HG03378 (cell line): Measurements from ENCODE around the gene RGS6.
A peak's percentile ranks its signal among the peaks of the same experiment; 100 is the strongest.

Source experiments
- ATAC-seq: cut with Tn5 transposase; IDR thresholded peaks from one replicate; pipeline ENCODE4 v1.9.1; 2021; ENCODE audit warnings: mild to moderate bottlenecking, moderate library complexity; ENCODE audit not compliant: unreplicated experiment

The RGS6 gene

DNA sequence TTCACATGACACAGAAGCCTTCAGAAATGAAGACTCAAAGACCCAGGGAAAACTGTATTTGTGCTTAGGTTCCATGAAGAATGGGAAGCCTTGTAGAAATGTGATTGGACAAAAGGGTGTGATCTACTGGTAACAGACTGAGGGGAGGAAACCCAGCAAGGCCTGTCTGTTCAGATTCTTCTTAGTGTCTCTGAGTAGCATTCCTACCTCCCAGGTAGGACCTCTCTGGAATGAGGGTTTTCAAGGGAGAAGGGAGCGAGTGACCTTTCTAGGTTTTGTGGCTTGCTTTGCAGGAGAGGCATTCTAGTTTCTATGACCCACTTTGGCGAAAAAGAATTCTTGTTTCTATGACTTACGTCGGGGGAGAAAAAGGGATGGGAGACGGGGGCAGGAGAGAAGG lies 560.0 kb downstream of the RGS6 start:
- ATAC-seq: no peak

DNA sequence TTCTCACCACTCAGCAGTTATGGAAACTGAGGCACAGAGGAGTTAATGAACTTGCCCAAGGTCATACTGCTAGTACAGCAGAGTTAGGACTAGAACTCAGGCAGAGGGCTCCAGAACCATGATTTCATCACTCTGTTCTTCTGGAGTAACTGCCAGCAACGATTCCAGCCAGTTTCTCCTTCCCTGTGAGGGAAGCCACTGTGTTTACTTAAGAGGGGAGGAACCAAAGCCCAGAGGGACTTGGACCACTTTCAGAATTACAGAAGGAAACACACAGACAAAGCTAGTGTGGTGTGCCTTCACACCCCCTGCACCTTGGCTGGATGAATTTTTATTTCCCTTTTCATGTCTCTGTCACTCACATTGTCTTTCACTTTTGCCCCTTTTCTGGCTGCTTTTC lies 563.4 kb downstream of the RGS6 start:
- no peak for ATAC-seq

DNA sequence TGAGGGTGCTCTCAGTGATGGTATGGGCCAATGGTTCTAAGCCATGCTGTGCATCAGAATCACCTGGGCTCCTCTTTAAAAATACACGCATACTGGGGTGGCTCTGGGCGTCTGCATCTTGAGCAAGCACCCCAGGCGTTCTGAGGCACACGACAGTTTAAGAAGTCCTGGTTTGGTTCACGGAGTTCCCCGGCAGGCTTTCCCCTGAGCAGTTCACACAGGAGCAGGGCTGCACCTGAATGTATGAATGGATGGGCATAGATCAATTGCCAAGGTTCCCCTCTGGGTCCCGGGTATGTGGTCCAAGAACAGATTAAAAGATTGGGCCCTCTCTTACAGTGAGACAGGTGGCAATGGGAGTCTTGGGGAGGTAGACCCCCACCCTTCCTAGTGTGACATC lies 566.4 kb downstream of the RGS6 start:
- no peak for ATAC-seq

DNA sequence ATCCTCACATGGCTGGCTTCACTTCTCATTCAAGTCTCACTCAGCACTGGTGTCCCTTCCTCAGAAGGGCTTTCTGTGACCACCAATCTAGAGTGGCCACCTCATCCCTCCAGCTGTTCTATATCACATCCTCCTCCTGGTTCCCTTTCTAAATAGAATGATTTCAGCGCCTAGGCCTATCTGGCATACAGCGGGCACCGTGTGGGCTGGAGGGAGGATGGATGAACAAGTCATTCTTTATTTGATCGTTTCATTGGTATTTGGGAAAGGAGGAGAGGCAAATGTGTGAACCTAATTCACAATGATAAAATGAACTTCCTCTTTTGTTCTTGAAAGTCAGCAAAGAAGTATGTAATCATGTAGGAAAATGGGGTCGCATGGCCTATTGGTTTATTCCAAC lies 567.5 kb downstream of the RGS6 start:
- no peak for ATAC-seq

DNA sequence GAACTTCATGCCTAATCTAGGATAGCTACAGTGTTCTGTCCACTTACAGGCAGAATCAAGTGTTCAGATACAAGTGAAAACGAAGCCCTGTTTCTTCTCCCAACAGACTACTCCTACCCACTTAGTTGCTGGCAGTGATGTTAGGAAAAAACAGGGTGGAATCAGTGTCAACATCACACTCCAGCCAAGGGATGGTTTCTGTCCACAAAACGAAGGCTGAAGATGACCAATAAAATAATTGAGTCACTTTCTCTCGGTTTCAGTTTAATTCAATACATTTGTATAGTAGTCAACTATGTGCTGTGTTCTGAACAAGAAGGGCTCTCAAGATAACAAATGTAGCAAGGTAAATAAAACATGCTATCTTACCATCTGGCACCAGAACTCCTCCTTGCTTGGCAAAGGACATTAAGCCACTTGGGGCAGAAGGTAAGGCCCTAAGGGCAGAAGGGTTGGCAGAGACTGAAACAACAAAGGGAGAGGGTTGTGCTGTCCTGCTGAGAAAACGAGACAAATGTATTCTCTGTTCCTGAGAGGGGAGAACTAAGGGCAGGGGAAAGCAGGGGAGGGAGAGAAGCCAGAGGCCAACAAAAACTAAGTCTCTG lies 568.1 kb downstream of the RGS6 start:
- no peak for ATAC-seq

DNA sequence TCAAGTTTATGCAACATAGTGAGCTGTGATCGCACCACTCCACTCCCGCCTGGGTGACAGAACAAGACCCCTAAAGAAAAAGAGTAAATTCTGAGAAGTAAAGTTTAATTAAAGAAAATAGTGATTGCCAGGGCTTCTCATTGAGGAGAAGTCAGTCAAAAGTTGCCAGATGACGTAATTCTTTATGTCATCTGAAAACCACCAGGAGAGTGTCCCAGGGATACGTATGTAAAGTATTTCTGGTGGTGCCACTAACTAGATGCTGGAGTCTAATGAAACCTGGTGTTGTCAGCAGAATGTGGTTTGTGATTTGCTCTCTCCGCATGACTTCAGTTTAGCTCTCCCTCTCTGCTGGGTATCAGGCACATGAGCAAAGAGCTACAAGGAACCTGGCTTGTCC lies 569.2 kb downstream of the RGS6 start:
- ATAC-seq: no peak

DNA sequence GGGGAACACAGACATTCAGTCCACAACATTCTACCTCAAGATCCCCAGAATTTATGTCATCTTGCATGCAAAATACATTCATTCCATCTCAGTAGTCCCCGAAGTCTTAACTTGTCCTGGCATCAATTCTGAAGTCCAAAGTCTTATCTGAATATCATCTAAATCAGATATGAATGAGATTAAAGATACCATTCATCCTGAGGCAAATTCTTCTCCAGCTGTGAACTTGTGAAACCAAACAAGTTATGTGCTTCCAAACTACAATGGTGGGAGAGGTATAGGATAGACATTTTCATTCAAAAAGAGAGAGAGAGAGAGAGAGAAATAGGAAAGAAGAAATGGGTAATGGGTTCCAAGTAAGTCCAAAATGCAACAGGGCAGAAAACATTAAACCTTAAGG lies 571.0 kb downstream of the RGS6 start:
- ATAC-seq: no peak

DNA sequence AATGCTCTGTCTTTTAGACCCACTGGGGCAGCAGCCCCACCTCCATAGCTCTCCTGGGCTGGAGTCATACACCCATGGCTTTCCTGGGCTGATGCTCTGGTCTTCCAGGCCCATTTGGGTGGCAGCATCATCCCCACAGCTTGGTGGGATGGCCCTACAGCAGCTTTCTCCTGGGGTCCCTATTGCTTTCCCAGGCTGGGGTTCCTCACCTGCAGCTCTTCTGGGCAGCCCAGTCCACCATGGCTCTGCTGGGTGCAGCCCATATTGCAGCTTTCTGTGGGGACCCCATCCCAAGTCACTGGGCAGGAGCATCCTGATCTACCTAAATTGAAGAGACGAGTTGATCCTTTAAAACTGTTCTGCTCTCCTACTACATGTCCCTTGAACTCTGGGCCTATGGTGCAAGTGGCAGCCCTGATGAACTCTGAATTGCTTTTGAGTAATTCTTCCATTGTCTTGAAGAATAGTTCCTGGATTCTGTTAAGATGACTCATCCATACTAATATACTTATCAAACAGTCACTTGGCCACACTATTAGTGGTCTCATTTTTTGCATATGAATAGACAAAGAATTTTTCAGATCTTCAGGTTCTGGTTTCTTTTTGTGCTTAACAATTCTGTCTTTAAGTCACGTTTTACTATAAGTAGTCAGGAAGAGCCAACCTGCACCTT lies 571.6 kb downstream of the RGS6 start:
- ATAC-seq: no peak

DNA sequence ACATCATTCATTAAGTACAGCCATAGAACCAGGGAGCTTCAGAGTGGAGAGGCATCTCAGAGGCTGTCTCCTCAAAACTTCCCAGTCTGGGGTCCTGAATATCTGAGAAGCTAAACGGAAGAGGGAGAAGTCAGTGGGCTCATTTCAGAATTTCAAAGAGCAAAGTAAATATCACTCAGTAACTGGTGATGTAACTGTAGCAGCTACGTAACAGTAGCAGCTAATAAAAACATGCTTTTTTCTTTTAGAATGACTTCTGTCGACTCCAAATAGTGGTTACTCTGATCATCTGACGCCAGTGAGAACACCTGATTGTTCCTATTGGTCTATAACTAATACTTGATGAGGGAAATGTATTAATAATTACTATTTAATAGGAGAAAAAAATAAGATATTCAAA lies 578.3 kb downstream of the RGS6 start:
- ATAC-seq: no peak

DNA sequence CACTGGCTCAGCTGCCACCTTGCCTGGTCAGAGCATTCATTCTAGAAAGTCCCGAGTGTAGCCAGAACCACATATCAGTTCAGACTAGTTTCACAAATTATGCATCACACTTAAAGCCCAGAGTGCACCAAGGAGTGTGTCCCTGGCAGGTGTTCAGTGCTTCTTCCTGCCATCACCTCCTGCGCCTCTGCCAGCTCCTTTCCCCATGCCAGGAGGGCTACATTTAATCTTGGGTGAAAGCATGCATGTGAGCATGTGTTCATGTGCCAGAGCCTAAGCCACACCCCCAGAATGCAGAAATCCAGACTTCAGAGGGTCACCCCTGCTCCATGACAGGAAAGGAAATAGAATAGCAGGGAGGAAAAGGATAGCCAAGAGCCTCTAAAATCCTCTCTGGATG lies 580.1 kb downstream of the RGS6 start:
- no peak for ATAC-seq

DNA sequence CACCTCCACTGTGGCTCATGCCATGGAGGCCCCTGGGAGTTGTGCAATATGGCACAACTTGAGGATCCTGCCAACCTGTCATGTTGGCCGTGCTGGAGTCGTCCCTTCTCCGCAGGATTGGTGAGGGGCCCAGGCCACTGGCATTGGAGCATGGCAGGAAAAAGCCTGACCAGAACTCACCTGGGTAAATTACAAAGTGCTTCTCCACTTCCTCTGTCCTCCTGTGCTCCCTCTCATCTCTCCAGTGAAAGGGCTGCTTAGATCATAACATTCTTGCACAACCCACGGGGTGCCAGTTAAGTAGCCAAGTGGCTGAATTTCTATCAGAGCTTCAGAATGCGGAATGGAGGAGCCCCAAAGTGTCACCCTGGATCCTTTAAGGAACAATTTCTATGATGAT lies 580.7 kb downstream of the RGS6 start:
- ATAC-seq: no peak

DNA sequence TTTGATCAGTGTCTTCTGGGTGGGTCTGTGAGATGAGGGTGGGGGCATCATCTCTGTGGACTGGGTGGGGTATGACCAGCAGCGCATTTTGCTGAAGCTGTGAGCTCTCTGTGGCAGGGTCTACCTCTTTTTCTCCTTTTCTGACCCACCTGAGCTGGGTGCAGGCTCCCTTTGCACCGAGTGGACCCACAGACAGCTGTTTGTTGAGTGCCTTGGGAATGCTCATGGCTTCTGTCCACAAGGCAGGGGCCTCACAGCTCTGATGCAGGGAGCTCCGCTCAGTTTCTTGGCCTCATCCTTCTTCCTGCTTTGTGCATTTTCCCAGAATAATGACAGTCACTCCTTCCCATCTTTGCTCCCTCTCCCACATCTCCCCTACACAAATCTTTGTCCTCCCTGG lies 581.1 kb downstream of the RGS6 start:
- no peak for ATAC-seq

DNA sequence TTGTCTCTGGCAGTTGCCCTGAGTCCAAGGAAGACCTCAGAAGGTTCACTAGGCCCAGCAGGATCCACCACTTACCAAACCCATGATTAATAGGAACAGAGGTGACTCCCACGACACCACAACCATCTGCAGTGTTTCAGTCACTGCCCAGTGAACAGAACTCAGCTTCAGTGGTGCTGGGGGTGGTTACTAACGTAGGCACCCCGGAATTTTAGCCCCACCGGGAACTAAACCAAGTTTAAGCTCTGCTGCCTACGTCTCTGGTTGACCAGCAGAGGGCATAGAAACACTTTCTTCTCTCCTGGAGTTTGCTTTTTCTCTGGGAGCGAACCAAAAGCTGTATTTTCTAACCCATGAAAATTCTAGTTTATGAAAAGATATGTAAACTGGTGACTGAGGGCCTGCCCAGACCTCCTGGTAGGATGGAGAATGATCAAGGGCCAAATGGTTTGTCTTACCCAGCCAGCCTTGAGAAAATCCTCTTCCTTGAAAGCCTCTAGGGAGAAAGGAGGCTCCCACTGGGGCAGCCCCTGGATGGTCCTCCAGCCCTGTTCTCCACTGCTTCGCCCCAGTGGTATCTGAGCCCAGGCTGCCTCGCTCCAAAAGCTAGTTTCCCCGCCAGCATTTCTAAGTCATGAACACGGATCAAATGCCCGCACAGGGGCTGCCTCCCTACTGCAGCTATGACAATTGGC lies 581.9 kb downstream of the RGS6 start:
- ATAC-seq: no peak

DNA sequence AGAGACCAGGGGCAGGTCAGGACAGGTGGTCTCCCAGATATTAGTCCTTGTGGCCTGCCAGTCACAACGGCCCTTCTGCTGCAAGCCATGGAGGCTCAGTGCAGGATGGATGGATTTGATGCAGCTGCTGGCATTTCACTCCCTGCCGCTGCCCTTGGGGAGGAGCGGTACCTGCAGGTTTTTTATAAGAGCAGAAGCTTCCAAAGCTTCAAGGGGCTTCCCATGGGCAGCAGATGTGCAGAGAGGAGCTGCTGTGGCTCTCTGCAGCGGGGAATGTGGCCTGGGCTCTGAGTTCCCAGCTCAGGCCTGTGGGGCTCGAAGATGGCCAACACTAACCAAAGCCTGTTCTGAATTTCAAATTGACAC lies 582.4 kb downstream of the RGS6 start:
- ATAC-seq: no peak

DNA sequence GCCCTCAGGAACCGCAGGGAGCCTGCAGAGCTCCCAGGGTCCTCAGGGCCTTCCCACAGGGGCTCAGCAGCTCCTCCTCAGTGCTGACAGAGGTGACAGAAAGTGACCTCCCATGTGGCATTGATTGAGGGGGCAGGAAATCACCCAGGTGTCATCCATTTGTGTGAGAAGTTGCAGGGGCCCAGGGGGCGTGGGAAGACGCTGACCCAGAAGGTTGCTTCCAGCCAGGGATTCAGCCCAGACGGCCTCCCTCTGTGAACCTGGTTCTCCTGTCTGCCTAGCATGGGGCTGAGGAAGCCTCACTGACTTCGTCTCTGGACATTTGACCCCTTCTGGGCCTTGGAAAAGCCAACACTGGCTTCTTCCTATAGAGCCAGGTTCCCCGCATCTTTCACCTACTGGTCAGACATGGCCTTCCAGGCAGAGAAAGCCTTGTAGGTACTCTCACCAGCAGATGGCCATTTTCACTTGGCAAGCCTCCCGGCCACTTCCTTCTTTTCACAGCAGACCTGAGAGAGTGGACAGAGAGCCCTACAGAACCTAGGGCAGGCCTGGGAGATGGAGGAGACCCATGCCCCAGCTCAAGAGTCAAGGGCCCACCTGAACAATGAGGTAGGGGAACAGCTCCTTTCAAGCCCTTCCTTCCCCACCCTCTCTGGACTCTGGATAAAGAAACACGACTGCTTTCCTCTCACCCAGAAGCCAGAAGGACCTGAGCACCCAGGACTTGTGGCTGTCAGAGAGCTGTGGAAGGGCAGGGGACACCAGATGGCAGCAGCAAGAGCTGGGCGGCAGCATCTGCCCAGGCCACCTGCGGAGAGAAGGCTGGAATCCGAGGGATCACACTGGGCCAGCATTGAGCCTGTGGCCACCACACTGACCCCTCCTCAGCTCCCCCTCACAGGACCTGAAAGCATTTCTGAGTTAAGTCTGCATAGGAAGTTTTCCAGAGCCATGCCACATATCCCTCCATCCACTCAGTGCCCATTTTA lies 583.8 kb downstream of the RGS6 start:
- no peak for ATAC-seq

DNA sequence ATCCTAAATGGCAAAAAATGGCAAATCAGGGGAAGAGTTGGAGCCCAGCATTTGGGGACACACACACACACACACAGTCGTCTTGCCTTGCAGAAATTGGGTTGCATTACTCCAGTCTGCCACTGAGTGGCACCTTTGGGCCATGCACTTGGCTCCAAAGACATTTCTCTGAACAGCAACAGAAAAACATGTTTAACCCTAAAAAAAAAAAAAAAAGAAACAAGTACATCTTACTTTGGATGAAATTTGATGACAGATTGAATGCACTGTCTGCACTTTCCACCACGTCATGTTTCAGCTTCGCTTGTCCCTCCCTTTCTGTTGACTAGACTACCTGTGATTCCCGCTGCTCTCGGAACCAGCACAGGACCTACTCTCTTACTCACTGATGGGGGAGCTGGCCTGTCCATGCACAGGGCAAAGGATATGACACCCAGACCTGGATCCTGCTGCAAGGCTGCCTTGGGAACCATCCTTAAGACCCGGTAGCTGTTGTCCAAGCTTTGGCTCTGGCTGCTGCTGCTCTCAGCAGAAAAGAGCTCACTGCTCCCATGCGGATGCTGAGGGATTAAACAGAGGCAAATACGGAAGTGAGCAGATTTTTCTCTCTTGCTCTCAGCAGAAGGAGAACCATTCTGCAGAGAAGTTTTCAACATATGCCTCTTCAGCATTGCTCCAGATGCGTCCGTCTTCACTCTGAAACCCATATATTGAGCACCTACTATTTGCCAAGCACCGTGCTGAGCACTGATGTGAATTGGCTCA lies 584.9 kb downstream of the RGS6 start:
- no peak for ATAC-seq

DNA sequence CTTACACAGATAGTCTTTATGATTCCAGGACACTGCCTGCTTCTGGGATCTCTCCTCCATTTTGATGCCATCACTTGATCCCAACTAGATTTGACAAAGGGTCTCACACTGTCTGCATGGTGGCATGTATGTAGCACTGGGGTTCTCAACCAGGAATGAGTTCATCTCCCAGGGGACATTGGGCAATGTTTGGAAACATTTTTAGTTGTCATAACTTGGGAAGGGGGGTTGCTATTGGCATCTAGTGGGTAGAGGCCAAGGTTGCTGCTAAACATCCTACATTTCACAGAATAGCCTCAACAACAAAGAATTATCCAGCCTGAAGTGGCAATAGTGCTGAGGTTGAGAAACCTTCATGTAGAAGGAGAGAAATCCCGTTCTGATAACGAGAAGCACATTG lies 585.5 kb downstream of the RGS6 start:
- ATAC-seq: no peak

DNA sequence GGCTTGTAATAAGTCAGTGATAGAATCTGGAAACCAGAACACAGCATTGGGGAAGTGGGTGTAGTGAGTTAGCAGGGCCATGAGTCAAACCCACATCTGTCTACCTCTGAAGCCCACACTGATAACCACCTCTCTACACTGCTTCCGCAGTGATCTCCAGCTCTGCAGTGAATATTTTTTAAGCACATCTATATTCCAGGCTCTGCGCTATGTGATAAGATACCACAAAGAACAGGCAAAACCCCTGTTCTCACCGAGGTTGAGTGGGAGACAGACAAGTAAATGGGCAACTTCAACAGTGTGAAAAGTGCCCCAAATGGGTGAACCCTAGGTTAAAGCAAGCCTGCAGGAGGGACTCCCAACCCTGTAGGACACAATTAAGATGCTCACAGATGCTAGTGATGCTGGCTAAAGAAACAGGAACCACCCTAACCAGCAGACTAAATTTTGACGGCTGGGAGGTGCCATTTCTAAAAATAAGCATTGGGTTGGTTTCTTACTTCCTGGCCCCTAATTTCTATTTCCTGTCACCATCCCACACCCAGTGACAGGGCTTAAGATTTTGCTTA lies 586.7 kb downstream of the RGS6 start:
- peak; percentile 66 for ATAC-seq

DNA sequence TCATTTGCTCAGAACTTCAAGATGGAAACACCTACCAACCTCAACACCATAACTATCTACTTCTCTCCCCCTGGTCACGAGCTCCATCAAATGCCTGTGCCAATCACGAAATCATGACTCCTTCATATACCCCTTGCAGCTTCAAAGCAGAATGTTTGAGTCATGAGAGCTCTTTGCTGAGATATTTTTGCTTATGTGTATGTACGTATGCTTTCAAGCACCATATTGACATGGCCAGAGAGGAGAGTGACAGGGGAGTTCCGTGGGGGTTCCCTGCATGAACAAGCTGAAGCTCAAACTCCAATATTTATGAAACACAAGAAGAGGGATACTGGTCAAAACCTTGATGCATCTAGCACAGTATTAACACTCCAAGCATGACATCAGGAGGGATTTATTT lies 587.3 kb downstream of the RGS6 start:
- peak; percentile 11 for ATAC-seq

DNA sequence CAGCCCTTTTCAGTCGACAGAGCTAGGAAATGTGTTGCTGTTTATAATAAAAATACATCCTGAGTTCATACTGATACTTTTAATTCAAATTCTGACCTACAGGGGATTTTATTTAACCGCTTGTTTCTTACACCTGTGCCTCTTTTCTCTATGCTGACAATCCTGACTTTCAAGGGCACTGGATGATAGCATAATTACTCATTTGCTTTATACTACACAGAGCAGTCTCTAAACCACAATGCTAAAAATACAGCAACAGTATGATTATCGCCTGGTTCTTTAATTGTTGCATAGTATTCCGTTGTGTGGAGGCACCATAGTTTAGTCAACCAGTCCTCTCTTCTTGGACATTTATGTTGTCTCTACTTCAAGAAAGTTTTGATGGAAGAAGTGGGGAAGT lies 588.8 kb downstream of the RGS6 start:
- no peak for ATAC-seq
